ENCODE measurements around the gene CXCR6.

CXCR6 gene

DNA sequence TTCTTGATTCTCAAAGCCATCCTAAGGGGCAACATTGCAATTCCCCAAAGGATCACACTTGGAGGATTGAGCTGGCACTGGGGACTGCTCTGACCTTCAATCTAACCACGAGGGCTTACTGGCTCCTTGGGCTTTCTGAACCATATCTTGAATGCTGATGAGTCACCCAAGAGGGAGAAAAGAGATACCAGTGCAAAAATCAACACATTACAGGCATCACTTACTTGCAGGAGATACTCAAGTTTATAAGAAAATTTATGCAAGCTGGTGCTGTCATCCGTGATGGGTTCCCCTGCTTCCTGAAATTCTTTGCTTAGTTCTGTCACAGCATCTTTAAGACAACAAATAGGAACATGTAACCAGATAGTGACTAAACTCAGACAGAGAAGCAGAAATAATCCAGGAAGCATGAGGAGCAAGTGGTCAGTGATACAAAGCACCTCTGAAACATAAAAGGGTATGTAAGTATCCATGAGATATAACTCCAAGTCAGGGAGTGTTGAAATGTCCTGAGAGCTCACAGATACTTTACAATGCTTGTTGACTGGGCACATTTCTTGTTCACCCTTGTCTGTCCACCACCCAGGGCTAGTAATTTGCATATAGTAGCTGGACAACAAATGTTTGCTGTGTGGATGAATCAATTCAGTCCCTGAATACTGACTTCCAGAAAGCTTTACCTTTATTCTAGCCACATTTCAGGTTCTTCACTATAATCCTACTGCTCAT is 38.2 kb downstream of the CXCR6 start:
- Histone ChIP-seq H2AFZ (ENCODE audit: low read depth, low read length) (no peak overlapping the region), H3K9me3 (ENCODE audit: insufficient read depth, low read length, severe bottlenecking) (no peaks in the 10 kb centered on the region), H3K4me1 (ENCODE audit: insufficient read depth, low read length) (peaks cover 75% of the 10 kb centered on the region), H3K27ac (ENCODE audit: low read length) (peak overlapping the region; percentile 58), H3K9ac (ENCODE audit: low read depth, low read length) (no peak overlapping the region; the same call in 1 of the 2 replicates), H3K36me3 (ENCODE audit: insufficient read depth, low read length) (peaks cover 82% of the 10 kb centered on the region), H3K4me3 (ENCODE audit: low read depth in 1 of 2, low read length in 2 of 2) (no peak overlapping the region), H4K20me1 (ENCODE audit: insufficient read depth, low read length) (peaks cover 17% of the 10 kb centered on the region; the same call in 1 of the 2 replicates), H3K27me3 (ENCODE audit: insufficient read depth, low read length, poor library complexity) (no peaks in the 10 kb centered on the region), H3K79me2 (ENCODE audit: insufficient read depth, low read length) (peaks cover 57% of the 10 kb centered on the region), H3K4me2 (ENCODE audit: insufficient read depth, low read length) (no peak overlapping the region)
- TF ChIP-seq CTCF (IDR thresholded peaks at IDR 0.05; ENCODE audit: borderline replicate concordance, extremely low read depth, low read length, poor library complexity, severe bottlenecking) (no peak), EZH2 (IDR thresholded peaks at IDR 0.05; ENCODE audit: borderline replicate concordance, low read depth, low read length, severe bottlenecking) (no peak)
- ATAC-seq (ENCODE audit: insufficient read depth, low read depth) (no peak), DNase-seq (no peak)

DNA sequence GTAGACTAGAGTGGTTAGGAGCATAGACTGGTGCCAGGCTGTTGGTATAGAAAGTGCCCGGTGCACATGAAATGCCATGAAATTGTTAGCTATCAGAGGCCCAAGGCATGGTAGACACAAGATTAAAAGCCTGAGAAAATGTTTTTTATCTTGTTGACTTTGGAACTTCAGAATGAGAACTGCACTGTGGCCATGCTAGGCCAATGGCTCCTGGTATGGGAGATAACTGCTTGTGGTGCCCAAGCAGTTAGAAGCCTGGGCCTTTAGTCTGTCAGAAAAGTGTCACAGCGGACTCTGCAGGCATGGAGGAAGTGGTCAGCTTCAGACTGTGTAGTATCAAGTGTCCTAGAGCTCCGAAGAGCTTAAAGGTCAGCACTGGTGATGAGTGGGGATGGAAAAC is 40.5 kb downstream of the CXCR6 start:
- H2AFZ ChIP-seq (ENCODE audit: low read depth, low read length) = no peak overlapping the region
- DNase-seq (no peak), ATAC-seq (ENCODE audit: insufficient read depth, low read depth) (no peak)
- H3K4me3 ChIP-seq (ENCODE audit: low read depth in 1 of 2, low read length in 2 of 2) = no peak overlapping the region
- H3K9me3 ChIP-seq (ENCODE audit: insufficient read depth, low read length, severe bottlenecking) = no peaks in the 10 kb centered on the region
- H3K27me3 ChIP-seq (ENCODE audit: insufficient read depth, low read length, poor library complexity) = no peaks in the 10 kb centered on the region
- H3K27ac ChIP-seq (ENCODE audit: low read length) = peak overlapping the region; percentile 51
- H3K9ac ChIP-seq (ENCODE audit: low read depth, low read length) = no peak overlapping the region
- TF ChIP-seq EZH2 (IDR thresholded peaks at IDR 0.05; ENCODE audit: borderline replicate concordance, low read depth, low read length, severe bottlenecking) (no peak), CTCF (IDR thresholded peaks at IDR 0.05; ENCODE audit: borderline replicate concordance, extremely low read depth, low read length, poor library complexity, severe bottlenecking) (no peak)
- H3K4me2 ChIP-seq (ENCODE audit: insufficient read depth, low read length) = no peak overlapping the region
- peaks cover 86% of the 10 kb centered on the region for H3K36me3 ChIP-seq (ENCODE audit: insufficient read depth, low read length)
- H4K20me1 ChIP-seq (ENCODE audit: insufficient read depth, low read length) = peaks cover 27% of the 10 kb centered on the region; the same call in 1 of the 2 replicates
- peaks cover 72% of the 10 kb centered on the region for H3K4me1 ChIP-seq (ENCODE audit: insufficient read depth, low read length)
- H3K79me2 ChIP-seq (ENCODE audit: insufficient read depth, low read length) = peaks cover 80% of the 10 kb centered on the region

DNA sequence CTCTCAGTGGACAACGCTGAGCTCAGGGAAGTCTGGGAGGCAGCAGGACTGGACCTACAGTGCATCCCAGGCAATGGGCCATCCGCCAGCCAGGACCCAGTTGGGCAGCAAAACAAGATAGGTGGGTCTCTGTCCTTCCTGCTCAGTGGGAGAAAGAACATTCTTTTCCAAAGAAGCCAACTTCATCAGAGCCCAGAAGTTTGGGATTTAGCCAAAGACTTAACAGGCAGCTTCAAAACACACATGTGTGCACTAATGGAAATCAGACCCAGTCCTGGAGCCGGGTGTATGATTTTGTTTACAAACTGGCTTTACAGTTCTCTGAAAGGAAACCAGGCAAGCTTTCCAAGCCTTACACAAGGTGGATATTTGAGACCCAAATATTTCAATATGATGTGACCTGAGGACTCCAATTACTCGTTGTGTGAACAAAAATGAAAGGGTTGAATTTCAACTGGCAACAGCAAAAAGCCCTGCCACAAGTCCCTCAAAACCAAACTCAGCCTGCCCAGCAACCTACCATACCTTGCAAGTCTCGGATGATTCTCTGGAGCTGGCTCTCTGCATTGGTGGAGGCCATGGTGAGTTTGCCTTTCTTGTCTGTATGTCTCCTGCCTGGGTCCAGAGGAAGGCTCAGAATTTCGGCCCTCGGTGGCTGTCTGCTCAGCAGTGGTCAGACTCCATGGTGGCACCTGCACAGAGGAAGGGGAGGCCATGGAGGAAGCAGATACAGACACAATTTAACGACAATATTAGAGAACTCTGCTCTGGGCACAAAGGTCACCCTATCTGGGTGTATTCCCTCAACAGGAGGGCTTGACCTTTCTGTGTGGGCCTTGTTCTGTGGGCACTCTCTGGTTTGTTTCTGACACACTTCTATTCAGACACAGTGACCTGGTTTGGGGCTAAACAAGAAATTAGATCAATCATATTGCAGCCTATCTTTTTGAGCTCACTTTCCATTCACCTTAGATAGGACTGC is 41.4 kb downstream of the CXCR6 start:
- DNase-seq (no peak), ATAC-seq (ENCODE audit: insufficient read depth, low read depth) (no peak)
- H4K20me1 ChIP-seq (ENCODE audit: insufficient read depth, low read length) = peaks cover 32% of the 10 kb centered on the region; the same call in 1 of the 2 replicates
- no peak overlapping the region for H3K4me2 ChIP-seq (ENCODE audit: insufficient read depth, low read length)
- TF ChIP-seq CTCF (IDR thresholded peaks at IDR 0.05; ENCODE audit: borderline replicate concordance, extremely low read depth, low read length, poor library complexity, severe bottlenecking) (no peak), EZH2 (IDR thresholded peaks at IDR 0.05; ENCODE audit: borderline replicate concordance, low read depth, low read length, severe bottlenecking) (no peak)
- H3K9me3 ChIP-seq (ENCODE audit: insufficient read depth, low read length, severe bottlenecking) = no peaks in the 10 kb centered on the region
- H3K9ac ChIP-seq (ENCODE audit: low read depth, low read length) = no peak overlapping the region
- H3K27me3 ChIP-seq (ENCODE audit: insufficient read depth, low read length, poor library complexity) = no peaks in the 10 kb centered on the region
- peaks cover 88% of the 10 kb centered on the region for H3K79me2 ChIP-seq (ENCODE audit: insufficient read depth, low read length)
- peaks cover 84% of the 10 kb centered on the region for H3K36me3 ChIP-seq (ENCODE audit: insufficient read depth, low read length)
- H3K27ac ChIP-seq (ENCODE audit: low read length) = peak overlapping the region; percentile 57
- H2AFZ ChIP-seq (ENCODE audit: low read depth, low read length) = no peak overlapping the region
- H3K4me3 ChIP-seq (ENCODE audit: low read depth in 1 of 2, low read length in 2 of 2) = no peak overlapping the region
- H3K4me1 ChIP-seq (ENCODE audit: insufficient read depth, low read length) = peaks cover 72% of the 10 kb centered on the region

All from DND-41 (cell line).